HepG2 (cell line): Measurements from ENCODE around the gene PSENEN. TPM values are rescaled to one million over a fixed set of nuclear protein-coding genes. Genes with fewer than 3 reads are reported as not detected.

Experiments
- ATAC-seq: fragments of 200-7000 bp; cut with Tn5 transposase; 3 replicates; pipeline ENCODE4 v1.9.1; 2020; ENCODE audit warnings: mild to moderate bottlenecking, moderate library complexity
- BruUV-seq: library from RNA; stranded (reverse); fragments of 400-500 nt; replicated peaks from 2 replicates; lab custom pipeline; 2021; lab: Mats Ljungman, UMichigan
- CTCF ChIA-PET: fragments of 300-600 bp; formaldehyde crosslinking; extraction: SDS; loops from one replicate; lab custom pipeline; 2021; ENCODE audit warnings: low total read pairs, inconsistent platforms, low intra/inter-chr PET ratio; lab: Yijun Ruan, JAX
- POLR2A ChIA-PET: fragments of 350-600 bp; sonication (Branson Sonifier 250); formaldehyde crosslinking; loops from one replicate; lab custom pipeline; 2020; ENCODE audit warnings: antibody characterized with exemption, inconsistent platforms; lab: Yijun Ruan, JAX
- DNase-seq: peaks from one replicate; pipeline ENCODE4 v3.0.0-alpha.2; 2015; ENCODE audit warnings: low spot score
- FAIRE-seq: peaks from 3 replicates; lab custom pipeline; 2011; peaks lifted over from hg19 to GRCh38; lab: Jason Lieb, UNC
- H2AFZ ChIP-seq: one replicate; pipeline ENCODE4 v1.6.1; 2011; ENCODE audit warnings: low read length, inconsistent platforms
- H3K27ac ChIP-seq: fragments of 300-600 bp; 3 replicates; pipeline ENCODE4 v1.8.0; 2011; ENCODE audit warnings: mixed run types, mild to moderate bottlenecking, mixed read lengths, low read length, inconsistent platforms; ENCODE audit not compliant: insufficient read depth; ENCODE audit errors: extremely low read length
- H3K27me3 ChIP-seq, 2 experiments: fragments of 200-600 bp in 1 of 2; 2 replicates in 1 of 2; 3 replicates in 1 of 2; pipeline versions ENCODE4 v1.6.0 to v1.8.0; 2011; ENCODE audit warnings: low read length in 2 of 2, mild to moderate bottlenecking in 2 of 2, moderate library complexity in 2 of 2, inconsistent platforms in 1 of 2; ENCODE audit not compliant: insufficient read depth in 2 of 2, control insufficient read depth in 1 of 2
- H3K36me3 ChIP-seq, 2 experiments: fragments of 200-600 bp in 1 of 2; replicated peaks in 1 of 2; 2 replicates in 1 of 2; 3 replicates in 1 of 2; pipeline versions ENCODE4 v1.5.1 to v1.8.0; 2011; ENCODE audit warnings: low read length in 2 of 2, inconsistent platforms in 1 of 2; ENCODE audit not compliant: insufficient read depth in 2 of 2, control insufficient read depth in 1 of 2
- H3K4me1 ChIP-seq: 2 replicates; pipeline ENCODE4 v1.5.1; 2012; ENCODE audit warnings: low read length, inconsistent platforms; ENCODE audit not compliant: insufficient read depth
- H3K4me2 ChIP-seq: 2 replicates; pipeline ENCODE4 v1.6.0; 2011; ENCODE audit warnings: low read depth, low read length, inconsistent platforms
- H3K4me3 ChIP-seq, 3 experiments: fragments of 200-600 bp in 1 of 3; sonication (generic), shearing (Covaris generic) in 1 of 3; replicated peaks in 1 of 3; 2 replicates each; pipeline ENCODE4 v1.5.1; 2011 to 2016; ENCODE audit warnings: low read length in 3 of 3, inconsistent platforms in 2 of 3, low read depth in 2 of 3, mild to moderate bottlenecking in 2 of 3, control low read depth in 1 of 3, mixed read lengths in 1 of 3; ENCODE audit not compliant: insufficient read depth in 1 of 3
- H3K79me2 ChIP-seq: one replicate; pipeline ENCODE4 v1.6.1; 2011; ENCODE audit warnings: low read length, inconsistent platforms; ENCODE audit not compliant: insufficient read depth
- H3K9ac ChIP-seq: 2 replicates; pipeline ENCODE4 v1.6.0; 2011; ENCODE audit warnings: mild to moderate bottlenecking, low read depth, low read length, inconsistent platforms; ENCODE audit not compliant: insufficient read depth
- H3K9me3 ChIP-seq: 2 replicates; pipeline ENCODE4 v1.5.1; 2012; ENCODE audit warnings: mild to moderate bottlenecking, low read length
- H4K20me1 ChIP-seq: 2 replicates; pipeline ENCODE4 v1.6.0; 2011; ENCODE audit warnings: inconsistent platforms, mild to moderate bottlenecking, low read length, moderate library complexity; ENCODE audit not compliant: insufficient read depth
- ASH2L ChIP-seq: fragments of 300-600, 200-600 bp; sonication (generic); IDR thresholded peaks from 2 replicates; pipeline ENCODE4 v1.7.0; 2017; ENCODE audit warnings: low read depth, mild to moderate bottlenecking, moderate library complexity, mixed read lengths, low read length; ENCODE audit not compliant: insufficient read length
- EED ChIP-seq: sonication (generic); formaldehyde crosslinking; IDR thresholded peaks from 2 replicates; pipeline ENCODE4 v1.5.0; 2020; ENCODE audit warnings: mild to moderate bottlenecking, missing genetic modification reagents
- HDAC1 ChIP-seq: sonication (generic); formaldehyde crosslinking; IDR thresholded peaks from 2 replicates; pipeline ENCODE4 v1.5.1; 2020; ENCODE audit warnings: mild to moderate bottlenecking, missing genetic modification reagents
- NFYC ChIP-seq: IDR thresholded peaks from 2 replicates; pipeline ENCODE4 v1.6.1; 2016; ENCODE audit warnings: missing genetic modification reagents, missing compliant biosample characterization
- PATZ1 ChIP-seq: sonication (generic); formaldehyde crosslinking; IDR thresholded peaks from 2 replicates; pipeline ENCODE4 v1.4.0; 2020; ENCODE audit warnings: missing genetic modification reagents
- SIN3A ChIP-seq: IDR thresholded peaks from 2 replicates; pipeline ENCODE4 v1.6.1; 2011; ENCODE audit warnings: low read depth, mild to moderate bottlenecking, control low read depth, low read length, borderline replicate concordance
- SMAD9 ChIP-seq: sonication (generic); formaldehyde crosslinking; IDR thresholded peaks from 2 replicates; pipeline ENCODE4 v1.5.1; 2020; ENCODE audit warnings: mild to moderate bottlenecking, missing genetic modification reagents
- TFDP1 ChIP-seq: IDR thresholded peaks from 2 replicates; pipeline ENCODE4 v1.6.1; 2016; ENCODE audit warnings: missing compliant biosample characterization, missing genetic modification reagents, borderline replicate concordance
- ZBTB21 ChIP-seq: sonication (generic); formaldehyde crosslinking; IDR thresholded peaks from 2 replicates; pipeline ENCODE4 v1.4.0; 2020; ENCODE audit warnings: missing genetic modification reagents
- ZBTB38 ChIP-seq: sonication (generic); formaldehyde crosslinking; IDR thresholded peaks from 2 replicates; pipeline ENCODE4 v1.5.1; 2020; ENCODE audit warnings: mild to moderate bottlenecking, missing genetic modification reagents
- ZMYM4 ChIP-seq: sonication (generic); formaldehyde crosslinking; IDR thresholded peaks from 2 replicates; pipeline ENCODE4 v1.8.1; 2023; ENCODE audit warnings: mild to moderate bottlenecking, missing genetic modification reagents
- WGBS: methylation state at CpG from one replicate; pipeline ENCODE4 v1.1.6; 2017; ENCODE audit warnings: low lambda C conversion rate; 5-methylcytosine and 5-hydroxymethylcytosine counted together
- in situ Hi-C: cut with HindIII; loops from 2 replicates; pipeline ENCODE4 v1.10.0; 2017; ENCODE audit warnings: low pct_unique_long_range_greater_than_20kb; ENCODE audit not compliant: extremely low pct_ligation_motif_present
- intact Hi-C: fragments of 100-400 bp; cut with micrococcal nuclease; formaldehyde crosslinking; loops from one replicate; pipeline ENCODE4 v1.10.0; 2022; ENCODE audit not compliant: unreplicated experiment
- polyA plus RNA-seq, 8 experiments: library from polyadenylated mRNA; depleted of rRNA in 3 of 8; stranded (reverse) in 7 of 8; unstranded in 1 of 8; fragments of >200 nt; fragmentation: Illumina TruSeq in 4 of 8; extraction: Trizol in 4 of 8; gene quantifications; 2 replicates each; pipeline versions ENCODE4 v1.2.1 to v1.2.3, GENCODE V29; 2011 to 2016; ENCODE audit warnings: low read depth in 4 of 8, missing spikeins in 1 of 8, mixed read lengths in 1 of 8; ENCODE audit not compliant: insufficient read depth in 1 of 8
- total RNA-seq, 5 experiments: library from RNA; depleted of rRNA; stranded (reverse); fragments of >200 nt; fragmentation: Illumina TruSeq; extraction: Trizol; gene quantifications; 2 replicates each; pipeline ENCODE4 v1.2.3, GENCODE V29; 2016; ENCODE audit warnings: low read depth in 1 of 5
- TF ChIP-seq, protein P1 (sequence below): sonication (generic); formaldehyde crosslinking; IDR thresholded peaks from 2 replicates; pipeline ENCODE4 v1.4.0; 2020; ENCODE audit warnings: mild to moderate bottlenecking, missing genetic modification reagents
- TF ChIP-seq, protein P2 (sequence below): sonication (generic); formaldehyde crosslinking; conservative IDR thresholded peaks from 2 replicates; pipeline ENCODE4 v1.4.0; 2020; ENCODE audit warnings: missing genetic modification reagents
- TF ChIP-seq, protein P3 (sequence below): sonication (generic); formaldehyde crosslinking; IDR thresholded peaks from 2 replicates; pipeline ENCODE4 v1.4.0; 2020; ENCODE audit warnings: missing genetic modification reagents

The PSENEN gene
- total and polyA plus RNA-seq, 2 of the 13 experiments (the other 11 are each of a cell fraction or from before 2014, with no cell fraction given): 16.9 to 34.2 TPM

GRCh38 chr19:35775046-35775297, 29.5 kb downstream of the PSENEN start (continued):
- no peak for TF ChIP-seq ZBTB38

GRCh38 chr19:35775298-35776101, 30.0 kb downstream of the PSENEN start, which contains the start of gene ARHGAP33:
ARHGAP33 (plus strand) TSS chr19:35775564; CDS start chr19:35775659, 95 bp downstream.
- ATAC-seq (peak; percentile 88), FAIRE-seq (peak; percentile 85)
- peak; percentile 67; the same call in 1 of the 2 replicates for TF ChIP-seq ZMYM4
- TF ChIP-seq ZBTB21: no peak
- peak; percentile 51 for TF ChIP-seq PATZ1 (CRISPR knock-in tag)
- peak; percentile 86 for TF ChIP-seq TFDP1
- TF ChIP-seq ASH2L: peak; percentile 19
- TF ChIP-seq EED: no peak
- 0 out of 2 replicates have a peak, but pooled peaks have one; percentile 78 for TF ChIP-seq SIN3A
- TF ChIP-seq, protein P1, sequence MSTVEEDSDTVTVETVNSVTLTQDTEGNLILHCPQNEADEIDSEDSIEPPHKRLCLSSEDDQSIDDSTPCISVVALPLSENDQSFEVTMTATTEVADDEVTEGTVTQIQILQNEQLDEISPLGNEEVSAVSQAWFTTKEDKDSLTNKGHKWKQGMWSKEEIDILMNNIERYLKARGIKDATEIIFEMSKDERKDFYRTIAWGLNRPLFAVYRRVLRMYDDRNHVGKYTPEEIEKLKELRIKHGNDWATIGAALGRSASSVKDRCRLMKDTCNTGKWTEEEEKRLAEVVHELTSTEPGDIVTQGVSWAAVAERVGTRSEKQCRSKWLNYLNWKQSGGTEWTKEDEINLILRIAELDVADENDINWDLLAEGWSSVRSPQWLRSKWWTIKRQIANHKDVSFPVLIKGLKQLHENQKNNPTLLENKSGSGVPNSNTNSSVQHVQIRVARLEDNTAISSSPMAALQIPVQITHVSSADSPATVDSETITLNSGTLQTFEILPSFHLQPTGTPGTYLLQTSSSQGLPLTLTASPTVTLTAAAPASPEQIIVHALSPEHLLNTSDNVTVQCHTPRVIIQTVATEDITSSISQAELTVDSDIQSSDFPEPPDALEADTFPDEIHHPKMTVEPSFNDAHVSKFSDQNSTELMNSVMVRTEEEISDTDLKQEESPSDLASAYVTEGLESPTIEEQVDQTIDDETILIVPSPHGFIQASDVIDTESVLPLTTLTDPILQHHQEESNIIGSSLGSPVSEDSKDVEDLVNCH (CRISPR knock-in tag): no peak
- no peak for TF ChIP-seq SMAD9 (CRISPR knock-in tag)
- peak; percentile 82 for TF ChIP-seq NFYC (CRISPR knock-in tag)
- peak; percentile 47; the same call in 1 of the 2 replicates for TF ChIP-seq HDAC1 (CRISPR knock-in tag)
- TF ChIP-seq, protein P2, sequence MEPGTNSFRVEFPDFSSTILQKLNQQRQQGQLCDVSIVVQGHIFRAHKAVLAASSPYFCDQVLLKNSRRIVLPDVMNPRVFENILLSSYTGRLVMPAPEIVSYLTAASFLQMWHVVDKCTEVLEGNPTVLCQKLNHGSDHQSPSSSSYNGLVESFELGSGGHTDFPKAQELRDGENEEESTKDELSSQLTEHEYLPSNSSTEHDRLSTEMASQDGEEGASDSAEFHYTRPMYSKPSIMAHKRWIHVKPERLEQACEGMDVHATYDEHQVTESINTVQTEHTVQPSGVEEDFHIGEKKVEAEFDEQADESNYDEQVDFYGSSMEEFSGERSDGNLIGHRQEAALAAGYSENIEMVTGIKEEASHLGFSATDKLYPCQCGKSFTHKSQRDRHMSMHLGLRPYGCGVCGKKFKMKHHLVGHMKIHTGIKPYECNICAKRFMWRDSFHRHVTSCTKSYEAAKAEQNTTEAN (CRISPR knock-in tag): no peak
- TF ChIP-seq, protein P3, sequence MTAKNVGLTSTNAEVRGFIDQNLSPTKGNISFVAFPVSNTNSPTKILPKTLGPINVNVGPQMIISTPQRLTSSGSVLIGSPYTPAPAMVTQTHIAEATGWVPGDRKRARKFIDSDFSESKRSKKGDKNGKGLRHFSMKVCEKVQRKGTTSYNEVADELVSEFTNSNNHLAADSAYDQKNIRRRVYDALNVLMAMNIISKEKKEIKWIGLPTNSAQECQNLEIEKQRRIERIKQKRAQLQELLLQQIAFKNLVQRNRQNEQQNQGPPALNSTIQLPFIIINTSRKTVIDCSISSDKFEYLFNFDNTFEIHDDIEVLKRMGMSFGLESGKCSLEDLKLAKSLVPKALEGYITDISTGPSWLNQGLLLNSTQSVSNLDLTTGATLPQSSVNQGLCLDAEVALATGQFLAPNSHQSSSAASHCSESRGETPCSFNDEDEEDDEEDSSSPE (CRISPR knock-in tag): peak; percentile 69

More at GRCh38 chr19:35775298-35776101, 30.0 kb downstream of the PSENEN start, which contains the start of gene ARHGAP33:
- intact Hi-C loops: loop anchor here (5.0 kb wide), 1 partner anchor 37 kb away; the partner anchor contains the start of gene PRODH2
- no peaks in the 10 kb centered on the region for H3K9me3 ChIP-seq
- no peaks in the 10 kb centered on the region for H4K20me1 ChIP-seq
- DNase-seq: peak; percentile 94
- H3K9ac ChIP-seq: peak within 1 kb of the TSS; percentile 34; the same call in 1 of the 2 replicates
- 3% methylated on average over 15 of the region's 82 CpGs for WGBS
- BruUV-seq: no TSS peak
- H3K36me3 ChIP-seq: no peaks in the 10 kb centered on the region; a peak in 1 of 5 replicates
- peak within 1 kb of the TSS; percentile 62 to 78 (median 75) for H3K4me3 ChIP-seq
- H3K27me3 ChIP-seq: no peaks in the 10 kb centered on the region
- peak within 1 kb of the TSS; percentile 89 for H3K4me2 ChIP-seq
- POLR2A ChIA-PET: interaction anchor here (1.8 kb wide), 1 partner anchor 35 kb away, joined by 6 read pairs; no protein-coding TSS in a partner anchor
- peak within 1 kb of the TSS; percentile 42 for H2AFZ ChIP-seq
- CTCF ChIA-PET: no interaction called here
- in situ Hi-C loops: no loop called here
- no peaks in the 10 kb centered on the region for H3K79me2 ChIP-seq
- peaks cover 43% of the 10 kb centered on the region for H3K4me1 ChIP-seq
- no peak within 1 kb of the TSS for H3K27ac ChIP-seq
